ENCODE measurements around the gene TRNP1. TPM values are rescaled to one million over a fixed set of nuclear protein-coding genes. Genes with fewer than 3 reads are reported as not detected.

The TRNP1 gene
- total RNA-seq, 1 donor from 2014 or later: 19.2 TPM

DNA sequence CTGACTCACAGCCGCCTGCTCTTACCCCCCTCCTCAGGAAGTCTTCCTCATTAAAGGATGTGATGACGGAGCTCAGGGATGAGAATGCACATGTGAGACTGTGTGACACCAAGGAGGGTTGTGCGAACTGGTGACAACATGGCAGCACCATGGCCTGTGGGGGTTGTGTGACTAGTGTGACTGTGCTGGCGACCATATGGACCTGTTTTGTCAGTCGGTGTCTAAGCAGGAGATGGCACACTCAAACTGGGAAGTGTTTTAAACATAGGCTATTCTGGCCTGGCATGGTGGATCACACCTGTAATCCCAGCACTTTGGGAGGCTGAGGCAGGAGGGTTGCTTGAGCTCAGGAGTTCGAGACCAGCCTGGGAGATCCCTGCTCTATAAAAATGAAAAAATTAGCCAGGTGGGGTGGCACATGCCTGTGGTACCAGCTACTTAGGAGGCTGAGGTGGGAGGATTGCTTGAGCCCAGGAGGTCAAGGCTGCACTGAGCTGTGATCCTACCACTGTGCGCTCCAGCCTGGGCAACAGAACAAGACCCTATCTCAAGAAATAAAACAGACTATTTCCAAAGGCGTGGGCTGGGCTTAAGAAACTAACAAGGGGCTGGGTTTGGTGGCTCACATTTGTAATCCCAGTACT lies 7.4 kb downstream of the TRNP1 start:
- peak overlapping the region; percentile 93 for H3K27ac Mint-ChIP-seq (ENCODE audit: unreplicated experiment)
- peaks cover 55% of the 10 kb centered on the region for H3K4me1 ChIP-seq (ENCODE audit: insufficient read depth, low read length)
- peak overlapping the region; percentile 46 for H3K27ac ChIP-seq (ENCODE audit: low read depth, low read length)
- FAIRE-seq (no peak), DNase-seq (ENCODE audit: low read depth) (peak; percentile 71)
- no peaks in the 10 kb centered on the region for H3K27me3 ChIP-seq (ENCODE audit: insufficient read depth, low read length)
- no peaks in the 10 kb centered on the region for H3K9me3 ChIP-seq (ENCODE audit: insufficient read depth, low read depth, low read length)
- H3K9ac ChIP-seq (ENCODE audit: low read length): peak overlapping the region; percentile 9
- H3K4me3 Mint-ChIP-seq (ENCODE audit: unreplicated experiment): peak overlapping the region; percentile 70
- peaks cover 5% of the 10 kb centered on the region for H4K20me1 ChIP-seq (ENCODE audit: insufficient read depth, low read length)
- H3K36me3 ChIP-seq (ENCODE audit: insufficient read depth, low read length): no peaks in the 10 kb centered on the region
- H3K9me3 Mint-ChIP-seq (ENCODE audit: unreplicated experiment): no peaks in the 10 kb centered on the region
- no peaks in the 10 kb centered on the region for H3K27me3 Mint-ChIP-seq (ENCODE audit: low read depth, unreplicated experiment)
- TF ChIP-seq, protein P1, sequence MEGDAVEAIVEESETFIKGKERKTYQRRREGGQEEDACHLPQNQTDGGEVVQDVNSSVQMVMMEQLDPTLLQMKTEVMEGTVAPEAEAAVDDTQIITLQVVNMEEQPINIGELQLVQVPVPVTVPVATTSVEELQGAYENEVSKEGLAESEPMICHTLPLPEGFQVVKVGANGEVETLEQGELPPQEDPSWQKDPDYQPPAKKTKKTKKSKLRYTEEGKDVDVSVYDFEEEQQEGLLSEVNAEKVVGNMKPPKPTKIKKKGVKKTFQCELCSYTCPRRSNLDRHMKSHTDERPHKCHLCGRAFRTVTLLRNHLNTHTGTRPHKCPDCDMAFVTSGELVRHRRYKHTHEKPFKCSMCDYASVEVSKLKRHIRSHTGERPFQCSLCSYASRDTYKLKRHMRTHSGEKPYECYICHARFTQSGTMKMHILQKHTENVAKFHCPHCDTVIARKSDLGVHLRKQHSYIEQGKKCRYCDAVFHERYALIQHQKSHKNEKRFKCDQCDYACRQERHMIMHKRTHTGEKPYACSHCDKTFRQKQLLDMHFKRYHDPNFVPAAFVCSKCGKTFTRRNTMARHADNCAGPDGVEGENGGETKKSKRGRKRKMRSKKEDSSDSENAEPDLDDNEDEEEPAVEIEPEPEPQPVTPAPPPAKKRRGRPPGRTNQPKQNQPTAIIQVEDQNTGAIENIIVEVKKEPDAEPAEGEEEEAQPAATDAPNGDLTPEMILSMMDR (IDR thresholded peaks at IDR 0.05; ENCODE audit: insufficient read depth, low read depth, low read length): no peak
- TF ChIP-seq EZH2 (IDR thresholded peaks at IDR 0.05; ENCODE audit: insufficient read depth, low read length): no peak
- H3K36me3 Mint-ChIP-seq (ENCODE audit: low read depth, unreplicated experiment): peaks cover 3% of the 10 kb centered on the region
- no peaks in the 10 kb centered on the region for H3K79me2 ChIP-seq (ENCODE audit: insufficient read depth, low read length)
- peak overlapping the region; percentile 69 for H3K4me2 ChIP-seq (ENCODE audit: low read length)
- H3K4me3 ChIP-seq (ENCODE audit: insufficient read depth, low read depth, low read length): no peak overlapping the region
- no peak overlapping the region for H2AFZ ChIP-seq (ENCODE audit: low read depth, low read length)
- peaks cover 59% of the 10 kb centered on the region for H3K4me1 Mint-ChIP-seq (ENCODE audit: low read depth, unreplicated experiment)

DNA sequence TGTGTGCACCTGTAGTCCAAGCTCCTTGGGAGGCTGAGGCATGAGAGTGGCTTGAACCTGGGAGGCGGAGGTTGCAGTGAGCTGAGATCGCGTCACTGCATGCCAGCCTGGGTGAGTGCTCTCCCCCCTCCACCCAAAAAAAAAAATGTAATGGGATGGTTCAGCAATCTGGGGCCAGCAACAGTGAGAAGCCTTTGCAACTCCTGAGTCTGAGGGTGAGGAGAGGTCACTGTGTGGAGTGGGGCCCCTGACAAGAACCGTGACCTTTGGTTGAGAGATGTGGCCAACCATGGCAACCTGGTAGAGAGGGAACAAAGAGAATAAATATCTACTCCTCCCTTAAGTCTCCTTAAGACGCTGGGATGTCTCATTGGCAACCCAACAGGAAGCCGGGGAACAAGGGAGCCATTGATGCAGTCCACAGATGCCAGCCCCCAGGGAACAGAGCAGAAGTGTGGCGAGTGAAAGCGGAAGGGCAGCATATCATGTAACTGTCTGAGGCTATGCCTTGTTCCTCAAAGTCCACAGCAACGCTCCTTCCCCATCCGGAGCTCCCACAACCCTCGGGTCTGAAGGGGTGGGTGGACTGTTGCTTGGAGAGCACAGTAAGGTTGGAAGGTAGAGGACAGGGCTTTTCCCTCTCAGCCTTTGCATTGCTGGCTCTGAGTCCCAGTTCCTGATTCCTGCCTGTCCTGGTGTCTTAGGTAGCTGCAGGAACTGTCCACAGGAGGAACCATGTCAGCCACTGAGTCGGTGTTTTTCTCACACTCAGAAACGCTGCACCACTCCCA lies 8.3 kb downstream of the TRNP1 start:
- H3K4me1 ChIP-seq (ENCODE audit: insufficient read depth, low read length): peaks cover 53% of the 10 kb centered on the region
- H3K36me3 ChIP-seq (ENCODE audit: insufficient read depth, low read length): no peaks in the 10 kb centered on the region
- no peaks in the 10 kb centered on the region for H3K27me3 Mint-ChIP-seq (ENCODE audit: low read depth, unreplicated experiment)
- no peak overlapping the region for H3K27ac ChIP-seq (ENCODE audit: low read depth, low read length)
- no peak for DNase-seq (ENCODE audit: low read depth)
- no peaks in the 10 kb centered on the region for H4K20me1 ChIP-seq (ENCODE audit: insufficient read depth, low read length)
- peak overlapping the region; percentile 3 for H2AFZ ChIP-seq (ENCODE audit: low read depth, low read length)
- H3K4me1 Mint-ChIP-seq (ENCODE audit: low read depth, unreplicated experiment): peaks cover 53% of the 10 kb centered on the region
- H3K4me3 Mint-ChIP-seq (ENCODE audit: unreplicated experiment): no peak overlapping the region
- FAIRE-seq: no peak
- no peaks in the 10 kb centered on the region for H3K79me2 ChIP-seq (ENCODE audit: insufficient read depth, low read length)
- peak overlapping the region; percentile 28 for H3K4me2 ChIP-seq (ENCODE audit: low read length)
- H3K36me3 Mint-ChIP-seq (ENCODE audit: low read depth, unreplicated experiment): peaks cover 2% of the 10 kb centered on the region
- H3K27me3 ChIP-seq (ENCODE audit: insufficient read depth, low read length): no peaks in the 10 kb centered on the region
- no peak overlapping the region for H3K4me3 ChIP-seq (ENCODE audit: insufficient read depth, low read depth, low read length)
- no peak overlapping the region for H3K9ac ChIP-seq (ENCODE audit: low read length)
- H3K27ac Mint-ChIP-seq (ENCODE audit: unreplicated experiment): no peak overlapping the region
- no peaks in the 10 kb centered on the region for H3K9me3 Mint-ChIP-seq (ENCODE audit: unreplicated experiment)
- TF ChIP-seq, protein P1 (IDR thresholded peaks at IDR 0.05; ENCODE audit: insufficient read depth, low read depth, low read length): no peak
- no peaks in the 10 kb centered on the region for H3K9me3 ChIP-seq (ENCODE audit: insufficient read depth, low read depth, low read length)

Data from astrocyte (in vitro differentiated cells and primary cell).